Measurements from ENCODE around the gene AACS.
A peak's percentile ranks its signal among the peaks of the same experiment; 100 is the strongest.
"Not testable (repeated sequence)": the region's sequence is repeated elsewhere in the genome, so short reads cannot be mapped to it uniquely, and the experiment has no call there.

AACS gene

GRCh38 chr12:125105600-125105999, 40.4 kb downstream of the AACS start:
- no peak for DNase-seq (ENCODE audit: low spot score)
- no peak for TF ChIP-seq CTCF (IDR thresholded peaks at IDR 0.05; ENCODE audit: borderline replicate concordance, control extremely low read depth, extremely low read depth, insufficient read depth, missing control alignments)

GRCh38 chr12:125110641-125111360, 45.6 kb downstream of the AACS start:
- no peak for TF ChIP-seq CTCF (IDR thresholded peaks at IDR 0.05; ENCODE audit: borderline replicate concordance, control extremely low read depth, extremely low read depth, insufficient read depth, missing control alignments)

More at GRCh38 chr12:125105600-125105999, 40.4 kb downstream of the AACS start:
- in situ Hi-C loops (cut with MboI; ENCODE audit: low sequenced_read_pairs, unreplicated experiment), result no loop called here

GRCh38 chr12:125111403-125111802, 46.2 kb downstream of the AACS start:
- in situ Hi-C loops (cut with MboI; ENCODE audit: low sequenced_read_pairs, unreplicated experiment), result no loop called here
- TF ChIP-seq CTCF (IDR thresholded peaks at IDR 0.05; ENCODE audit: borderline replicate concordance, control extremely low read depth, extremely low read depth, insufficient read depth, missing control alignments), result no peak
- no peak for DNase-seq (ENCODE audit: low spot score)

More at GRCh38 chr12:125110641-125111360, 45.6 kb downstream of the AACS start:
- in situ Hi-C loops (cut with MboI; ENCODE audit: low sequenced_read_pairs, unreplicated experiment), result no loop called here
- no peak for DNase-seq (ENCODE audit: low spot score)

GRCh38 chr12:125112614-125113013, 47.4 kb downstream of the AACS start:
- DNase-seq (ENCODE audit: low spot score); in situ Hi-C loops (cut with MboI; ENCODE audit: low sequenced_read_pairs, unreplicated experiment): not testable (repeated sequence)

GRCh38 chr12:125113263-125113662, 48.0 kb downstream of the AACS start:
- no peak for DNase-seq (ENCODE audit: low spot score)
- no peak for TF ChIP-seq CTCF (IDR thresholded peaks at IDR 0.05; ENCODE audit: borderline replicate concordance, control extremely low read depth, extremely low read depth, insufficient read depth, missing control alignments)
- in situ Hi-C loops (cut with MboI; ENCODE audit: low sequenced_read_pairs, unreplicated experiment), result no loop called here

GRCh38 chr12:125113789-125114188, 48.6 kb downstream of the AACS start:
- TF ChIP-seq CTCF (IDR thresholded peaks at IDR 0.05; ENCODE audit: borderline replicate concordance, control extremely low read depth, extremely low read depth, insufficient read depth, missing control alignments), result no peak
- no peak for DNase-seq (ENCODE audit: low spot score)
- in situ Hi-C loops (cut with MboI; ENCODE audit: low sequenced_read_pairs, unreplicated experiment), result no loop called here

GRCh38 chr12:125114365-125115141, 49.3 kb downstream of the AACS start:
- DNase-seq (ENCODE audit: low spot score), result peak; percentile 49
- TF ChIP-seq CTCF (IDR thresholded peaks at IDR 0.05; ENCODE audit: borderline replicate concordance, control extremely low read depth, extremely low read depth, insufficient read depth, missing control alignments), result no peak
- in situ Hi-C loops (cut with MboI; ENCODE audit: low sequenced_read_pairs, unreplicated experiment), result no loop called here
